Calu3 (cell line): ENCODE measurements around the gene SLC37A1. TPM values are rescaled to one million over a fixed set of nuclear protein-coding genes. Genes with fewer than 3 reads are reported as not detected.

Experiments
- BruUV-seq: library from RNA; stranded (reverse); fragments of 400-500 nt; replicated peaks from 2 replicates; lab custom pipeline; 2021; lab: Mats Ljungman, UMichigan
- CTCF ChIA-PET: fragments of 300-600 bp; sonication (Branson Sonifier 250); formaldehyde crosslinking; loops from one replicate; lab custom pipeline; 2022; ENCODE audit warnings: antibody characterized with exemption; lab: Charles Lee
- DNase-seq: peaks from one replicate; pipeline ENCODE4 v3.0.0; 2022
- H3K27ac Mint-ChIP-seq: one replicate; pipeline ENCODE4 v1.8.0; 2022; ENCODE audit warnings: mixed read lengths; ENCODE audit not compliant: unreplicated experiment
- H3K27me3 Mint-ChIP-seq: one replicate; pipeline ENCODE4 v1.8.0; 2022; ENCODE audit warnings: mixed read lengths; ENCODE audit not compliant: unreplicated experiment
- H3K36me3 Mint-ChIP-seq: one replicate; pipeline ENCODE4 v1.8.0; 2022; ENCODE audit warnings: mild to moderate bottlenecking, moderate library complexity, mixed read lengths; ENCODE audit not compliant: insufficient read depth, unreplicated experiment
- H3K4me1 Mint-ChIP-seq: one replicate; pipeline ENCODE4 v1.8.0; 2022; ENCODE audit warnings: mild to moderate bottlenecking, low read depth, mixed read lengths; ENCODE audit not compliant: unreplicated experiment
- H3K4me3 Mint-ChIP-seq: one replicate; pipeline ENCODE4 v1.8.0; 2022; ENCODE audit warnings: mild to moderate bottlenecking, low read depth, moderate library complexity, mixed read lengths; ENCODE audit not compliant: unreplicated experiment
- H3K9me3 Mint-ChIP-seq: one replicate; pipeline ENCODE4 v1.8.0; 2022; ENCODE audit warnings: low read depth, mixed read lengths; ENCODE audit not compliant: unreplicated experiment
- intact Hi-C: fragments of 100-400 bp; cut with micrococcal nuclease; formaldehyde crosslinking; loops from one replicate; pipeline ENCODE4 v1.10.0; 2022; ENCODE audit not compliant: unreplicated experiment
- total RNA-seq: library from RNA; stranded (reverse); gene quantifications from 2 replicates; pipeline ENCODE4 v1.2.3, GENCODE V29; 2022
- TF ChIP-seq, protein P1 (sequence below): fragments of 200-600 bp; IDR thresholded peaks from one replicate; pipeline ENCODE4 v1.8.0; 2022; ENCODE audit warnings: antibody characterized with exemption; ENCODE audit not compliant: unreplicated experiment

The SLC37A1 gene
- total RNA-seq, 1 experiment from 2014 or later, result 24.9 TPM

DNA sequence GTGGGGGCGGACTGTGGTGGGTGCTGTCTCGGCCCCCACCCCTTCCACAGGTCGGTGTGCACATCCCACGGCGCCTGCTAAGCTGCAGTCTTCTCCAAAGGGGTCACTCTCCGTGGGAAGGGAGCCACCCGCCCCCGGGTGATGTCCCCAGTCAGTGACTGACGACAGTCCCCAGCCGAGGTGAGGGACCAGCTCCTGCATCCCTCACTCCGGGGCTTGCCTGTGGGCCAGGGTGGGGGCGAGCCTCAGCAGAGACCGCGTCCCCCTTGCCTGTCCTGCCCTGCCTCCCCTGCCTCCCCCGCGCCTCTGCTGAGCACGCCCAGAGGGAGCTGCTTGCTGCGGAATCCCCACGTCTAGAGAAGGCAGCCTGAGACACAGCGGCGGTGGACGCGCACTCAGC is 103.8 kb downstream of the SLC37A1 start:
- H3K4me3 Mint-ChIP-seq, result no peak overlapping the region
- no TSS peak for BruUV-seq

DNA sequence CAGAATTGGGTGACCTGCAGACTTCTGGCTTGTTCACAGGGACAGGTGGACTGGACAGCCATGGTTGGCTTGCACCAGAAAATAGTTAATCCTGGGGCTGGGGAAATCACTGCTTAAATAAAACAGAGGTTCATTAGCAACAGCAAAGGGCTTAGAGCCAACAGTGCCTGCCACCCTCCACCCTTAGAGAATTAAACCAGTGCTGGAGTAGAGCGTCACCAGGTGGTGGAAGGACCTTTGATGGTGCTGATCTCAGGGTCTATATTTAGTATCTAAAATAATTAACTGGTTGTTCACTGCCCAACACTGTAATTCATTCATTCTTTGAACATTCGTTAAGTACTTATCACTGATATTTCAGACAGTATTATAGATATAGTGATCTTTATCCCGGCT is 105.1 kb downstream of the SLC37A1 start:
- H3K9me3 Mint-ChIP-seq, result no peaks in the 10 kb centered on the region
- H3K27ac Mint-ChIP-seq, result no peak overlapping the region
- TF ChIP-seq, protein P1, sequence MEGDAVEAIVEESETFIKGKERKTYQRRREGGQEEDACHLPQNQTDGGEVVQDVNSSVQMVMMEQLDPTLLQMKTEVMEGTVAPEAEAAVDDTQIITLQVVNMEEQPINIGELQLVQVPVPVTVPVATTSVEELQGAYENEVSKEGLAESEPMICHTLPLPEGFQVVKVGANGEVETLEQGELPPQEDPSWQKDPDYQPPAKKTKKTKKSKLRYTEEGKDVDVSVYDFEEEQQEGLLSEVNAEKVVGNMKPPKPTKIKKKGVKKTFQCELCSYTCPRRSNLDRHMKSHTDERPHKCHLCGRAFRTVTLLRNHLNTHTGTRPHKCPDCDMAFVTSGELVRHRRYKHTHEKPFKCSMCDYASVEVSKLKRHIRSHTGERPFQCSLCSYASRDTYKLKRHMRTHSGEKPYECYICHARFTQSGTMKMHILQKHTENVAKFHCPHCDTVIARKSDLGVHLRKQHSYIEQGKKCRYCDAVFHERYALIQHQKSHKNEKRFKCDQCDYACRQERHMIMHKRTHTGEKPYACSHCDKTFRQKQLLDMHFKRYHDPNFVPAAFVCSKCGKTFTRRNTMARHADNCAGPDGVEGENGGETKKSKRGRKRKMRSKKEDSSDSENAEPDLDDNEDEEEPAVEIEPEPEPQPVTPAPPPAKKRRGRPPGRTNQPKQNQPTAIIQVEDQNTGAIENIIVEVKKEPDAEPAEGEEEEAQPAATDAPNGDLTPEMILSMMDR, result no peak
- no peak overlapping the region for H3K4me3 Mint-ChIP-seq
- intact Hi-C loops, result no loop called here
- CTCF ChIA-PET, result interaction anchor here (1.9 kb wide), 1 partner anchor 25 kb away, joined by 4 read pairs; no protein-coding TSS in a partner anchor
- H3K4me1 Mint-ChIP-seq, result peaks cover 1% of the 10 kb centered on the region
- H3K27me3 Mint-ChIP-seq, result peaks cover 12% of the 10 kb centered on the region
- H3K36me3 Mint-ChIP-seq, result no peaks in the 10 kb centered on the region
- DNase-seq, result no peak
- no TSS peak for BruUV-seq

More for the DNA sequence above, 103.8 kb downstream of the SLC37A1 start:
- no peak overlapping the region for H3K27ac Mint-ChIP-seq
- no peaks in the 10 kb centered on the region for H3K4me1 Mint-ChIP-seq
- peaks cover 12% of the 10 kb centered on the region for H3K27me3 Mint-ChIP-seq
- TF ChIP-seq, protein P1, result no peak
- H3K9me3 Mint-ChIP-seq, result no peaks in the 10 kb centered on the region
- intact Hi-C loops, result no loop called here
- no peaks in the 10 kb centered on the region for H3K36me3 Mint-ChIP-seq
- CTCF ChIA-PET, result interaction anchor here (1.9 kb wide), 1 partner anchor 24 kb away, joined by 4 read pairs; no protein-coding TSS in a partner anchor
- no peak for DNase-seq

GRCh38 chr21:42619166-42619565 is 105.5 kb downstream of the SLC37A1 start:
- CTCF ChIA-PET, result interaction anchor here (1.9 kb wide), 1 partner anchor 26 kb away, joined by 4 read pairs; no protein-coding TSS in a partner anchor
- TF ChIP-seq, protein P1, result no peak
- no peaks in the 10 kb centered on the region for H3K9me3 Mint-ChIP-seq
- no peak overlapping the region for H3K27ac Mint-ChIP-seq
- H3K36me3 Mint-ChIP-seq, result no peaks in the 10 kb centered on the region
- BruUV-seq, result no TSS peak
- intact Hi-C loops, result no loop called here
- no peak for DNase-seq
- peaks cover 6% of the 10 kb centered on the region for H3K4me1 Mint-ChIP-seq
- H3K4me3 Mint-ChIP-seq, result no peak overlapping the region
- peaks cover 12% of the 10 kb centered on the region for H3K27me3 Mint-ChIP-seq

GRCh38 chr21:42619841-42620240 is 106.2 kb downstream of the SLC37A1 start:
- H3K27ac Mint-ChIP-seq, result no peak overlapping the region
- CTCF ChIA-PET, result interaction anchor here (1.1 kb wide), 1 partner anchor 11 kb away, joined by 5 read pairs; no protein-coding TSS in a partner anchor
- DNase-seq, result no peak
- H3K4me3 Mint-ChIP-seq, result no peak overlapping the region
- TF ChIP-seq, protein P1, result no peak
- peaks cover 13% of the 10 kb centered on the region for H3K4me1 Mint-ChIP-seq
- intact Hi-C loops, result no loop called here
- H3K36me3 Mint-ChIP-seq, result no peaks in the 10 kb centered on the region
- peaks cover 12% of the 10 kb centered on the region for H3K27me3 Mint-ChIP-seq
- no TSS peak for BruUV-seq
- H3K9me3 Mint-ChIP-seq, result no peaks in the 10 kb centered on the region
